Ishikawa (cell line): ENCODE data around the gene MLKL.

Experiments used
- CEBPB ChIP-seq: IDR thresholded peaks from 2 replicates; pipeline ENCODE4 v1.6.1; 2012
- CREB1 ChIP-seq: IDR thresholded peaks from 2 replicates; pipeline ENCODE4 v1.6.1; 2012; ENCODE audit warnings: low read depth
- EGR1 ChIP-seq: IDR thresholded peaks from 2 replicates; pipeline ENCODE4 v1.6.1; 2012
- EP300 ChIP-seq: IDR thresholded peaks from 2 replicates; pipeline ENCODE4 v1.6.1; 2012; ENCODE audit warnings: borderline replicate concordance
- FOXM1 ChIP-seq: IDR thresholded peaks from 2 replicates; pipeline ENCODE4 v1.6.1; 2012; ENCODE audit warnings: low read depth, borderline replicate concordance
- MAX ChIP-seq: IDR thresholded peaks from 2 replicates; pipeline ENCODE4 v1.6.1; 2012
- RAD21 ChIP-seq: IDR thresholded peaks from 2 replicates; pipeline ENCODE4 v1.6.1; 2012; ENCODE audit warnings: low read depth
- REST ChIP-seq: IDR thresholded peaks from 2 replicates; pipeline ENCODE4 v1.6.1; 2012; ENCODE audit warnings: low read depth, mild to moderate bottlenecking
- TAF1 ChIP-seq: IDR thresholded peaks from 2 replicates; pipeline ENCODE4 v1.6.1; 2012; ENCODE audit warnings: low read depth, mild to moderate bottlenecking
- TCF12 ChIP-seq: IDR thresholded peaks from 2 replicates; pipeline ENCODE4 v1.6.1; 2012; ENCODE audit warnings: low read depth
- TEAD4 ChIP-seq: IDR thresholded peaks from 2 replicates; pipeline ENCODE4 v1.6.1; 2012
- USF1 ChIP-seq: IDR thresholded peaks from 2 replicates; pipeline ENCODE4 v1.6.1; 2012
- YY1 ChIP-seq: IDR thresholded peaks from 2 replicates; pipeline ENCODE4 v1.6.1; 2012; ENCODE audit warnings: low read depth
- ZBTB7A ChIP-seq: IDR thresholded peaks from 2 replicates; pipeline ENCODE4 v1.6.1; 2012; ENCODE audit warnings: low read depth

- no peak for TF ChIP-seq REST
- TF ChIP-seq MAX = no peak
- no peak for TF ChIP-seq FOXM1
- no peak for TF ChIP-seq EP300
- TF ChIP-seq CEBPB = no peak
- TF ChIP-seq ZBTB7A = no peak
- no peak for TF ChIP-seq TAF1
- TF ChIP-seq CREB1 = no peak
- no peak for TF ChIP-seq RAD21
- no peak for TF ChIP-seq TEAD4
- no peak for TF ChIP-seq USF1
- no peak for TF ChIP-seq EGR1
- no peak for TF ChIP-seq YY1
- no peak for TF ChIP-seq TCF12
Observed at GRCh38 chr16:74738113-74738541, 37.5 kb upstream of the MLKL start.
